ENCODE results near the gene TTYH3. TPM values are rescaled to one million over a fixed set of nuclear protein-coding genes. Genes with fewer than 3 reads are reported as not detected.

TTYH3 gene
- total RNA-seq = 225 and 237 TPM in 2 replicates
- long read RNA-seq, partial matches to known transcripts = 0 of 5 reads
- long read RNA-seq, other reads (novel, unspliced or antisense) = 5 of 5 reads

- TF ChIP-seq CTCF (conservative IDR thresholded peaks at IDR 0.05) = no peak
- peak within 1 kb of the TSS; percentile 97 for H3K27ac Mint-ChIP-seq (ENCODE audit: unreplicated experiment)
- no peaks in the 10 kb centered on the region for H3K9me3 Mint-ChIP-seq
- H3K4me3 Mint-ChIP-seq = peak within 1 kb of the TSS; percentile 97
- H3K27me3 Mint-ChIP-seq (ENCODE audit: low read depth) = no peaks in the 10 kb centered on the region
- peaks cover 46% of the 10 kb centered on the region for H3K4me1 Mint-ChIP-seq
- DNase-seq (ENCODE audit: low read depth, low spot score) = no peak
- H3K36me3 Mint-ChIP-seq (ENCODE audit: low read depth) = no peaks in the 10 kb centered on the region
Measured at GRCh38 chr7:2631946-2632732, at the start of gene TTYH3. TSS of gene TTYH3 (plus strand) at chr7:2631986. CDS start at chr7:2632156, 170 bp downstream.

GRCh38 chr7:2582006-2582735 lies 49.6 kb upstream of the TTYH3 start:
- TF ChIP-seq CTCF (conservative IDR thresholded peaks at IDR 0.05) = no peak
- no peaks in the 10 kb centered on the region for H3K27me3 Mint-ChIP-seq (ENCODE audit: low read depth)
- H3K36me3 Mint-ChIP-seq (ENCODE audit: low read depth) = peaks cover 4% of the 10 kb centered on the region

GRCh38 chr7:2583798-2584580 lies 47.8 kb upstream of the TTYH3 start:
- Mint-ChIP-seq H3K4me3 (no peak overlapping the region), H3K36me3 (ENCODE audit: low read depth) (peaks cover 4% of the 10 kb centered on the region), H3K27me3 (ENCODE audit: low read depth) (no peaks in the 10 kb centered on the region), H3K27ac (ENCODE audit: unreplicated experiment) (peak overlapping the region; percentile 68), H3K9me3 (no peaks in the 10 kb centered on the region), H3K4me1 (peaks cover 5% of the 10 kb centered on the region)
- TF ChIP-seq CTCF (conservative IDR thresholded peaks at IDR 0.05) = no peak
- no peak for DNase-seq (ENCODE audit: low read depth, low spot score)

More at GRCh38 chr7:2582006-2582735, 49.6 kb upstream of the TTYH3 start:
- DNase-seq (ENCODE audit: low read depth, low spot score) = no peak
- H3K4me3 Mint-ChIP-seq = no peak overlapping the region
- H3K4me1 Mint-ChIP-seq = peaks cover 5% of the 10 kb centered on the region
- H3K9me3 Mint-ChIP-seq = no peaks in the 10 kb centered on the region
- H3K27ac Mint-ChIP-seq (ENCODE audit: unreplicated experiment) = no peak overlapping the region

- Mint-ChIP-seq H3K36me3 (ENCODE audit: low read depth) (peaks cover 7% of the 10 kb centered on the region), H3K4me3 (no peak overlapping the region), H3K4me1 (peaks cover 5% of the 10 kb centered on the region), H3K27ac (ENCODE audit: unreplicated experiment) (no peak overlapping the region), H3K9me3 (no peaks in the 10 kb centered on the region), H3K27me3 (ENCODE audit: low read depth) (no peaks in the 10 kb centered on the region)
- no peak for TF ChIP-seq CTCF (conservative IDR thresholded peaks at IDR 0.05)
- DNase-seq (ENCODE audit: low read depth, low spot score) = no peak
Measured at GRCh38 chr7:2585446-2585845, 46.3 kb upstream of the TTYH3 start.

- DNase-seq (ENCODE audit: low read depth, low spot score) = no peak
- Mint-ChIP-seq H3K9me3 (no peaks in the 10 kb centered on the region), H3K4me3 (no peak overlapping the region), H3K27ac (ENCODE audit: unreplicated experiment) (peak overlapping the region; percentile 43), H3K4me1 (peaks cover 5% of the 10 kb centered on the region), H3K27me3 (ENCODE audit: low read depth) (no peaks in the 10 kb centered on the region), H3K36me3 (ENCODE audit: low read depth) (peaks cover 7% of the 10 kb centered on the region)
- no peak for TF ChIP-seq CTCF (conservative IDR thresholded peaks at IDR 0.05)
Measured at GRCh38 chr7:2586326-2587020, 45.3 kb upstream of the TTYH3 start.

Data from neural crest cell (in vitro differentiated cells).